Nephron progenitor cell (in vitro differentiated cells): Measurements from ENCODE around the gene SAMMSON.

Source experiments
- DNase-seq: peaks from one replicate; pipeline ENCODE4 v3.0.0; 2021
- H3K27ac Mint-ChIP-seq: 2 replicates; pipeline ENCODE4 v1.8.0; 2021; ENCODE audit warnings: mild to moderate bottlenecking, moderate library complexity, mixed read lengths
- H3K27me3 Mint-ChIP-seq: 2 replicates; pipeline ENCODE4 v1.8.0; 2021; ENCODE audit warnings: mild to moderate bottlenecking, low read depth, mixed read lengths; ENCODE audit not compliant: poor library complexity
- H3K36me3 Mint-ChIP-seq: 2 replicates; pipeline ENCODE4 v1.8.0; 2021; ENCODE audit warnings: low read depth, mixed read lengths
- H3K4me1 Mint-ChIP-seq: 2 replicates; pipeline ENCODE4 v1.8.0; 2021; ENCODE audit warnings: mixed read lengths
- H3K4me3 Mint-ChIP-seq: 2 replicates; pipeline ENCODE4 v1.8.0; 2021; ENCODE audit warnings: mild to moderate bottlenecking, moderate library complexity, mixed read lengths
- H3K9me3 Mint-ChIP-seq: 2 replicates; pipeline ENCODE4 v1.8.0; 2021; ENCODE audit warnings: mild to moderate bottlenecking, moderate library complexity, mixed read lengths
- CTCF ChIP-seq: fragments of 200-600 bp; sonication (generic); IDR thresholded peaks from 2 replicates; pipeline ENCODE4 v1.5.0; 2021; ENCODE audit warnings: antibody characterized with exemption

Gene SAMMSON

GRCh38 chr3:69986419-69986818, 13.1 kb upstream of the SAMMSON start:
- H3K9me3 Mint-ChIP-seq, result no peaks in the 10 kb centered on the region
- H3K27me3 Mint-ChIP-seq, result peaks cover 6% of the 10 kb centered on the region
- no peak overlapping the region for H3K4me3 Mint-ChIP-seq
- no peak for TF ChIP-seq CTCF
- no peaks in the 10 kb centered on the region for H3K4me1 Mint-ChIP-seq
- DNase-seq, result no peak
- no peak overlapping the region for H3K27ac Mint-ChIP-seq
- H3K36me3 Mint-ChIP-seq, result no peaks in the 10 kb centered on the region

GRCh38 chr3:69987833-69988232, 11.7 kb upstream of the SAMMSON start:
- DNase-seq, result no peak
- Mint-ChIP-seq H3K27me3 (peaks cover 6% of the 10 kb centered on the region), H3K4me1 (no peaks in the 10 kb centered on the region), H3K36me3 (no peaks in the 10 kb centered on the region), H3K27ac (no peak overlapping the region), H3K4me3 (no peak overlapping the region), H3K9me3 (no peaks in the 10 kb centered on the region)
- TF ChIP-seq CTCF, result no peak

- H3K36me3 Mint-ChIP-seq, result no peaks in the 10 kb centered on the region
- no peak for DNase-seq
- no peak overlapping the region for H3K27ac Mint-ChIP-seq
- no peaks in the 10 kb centered on the region for H3K9me3 Mint-ChIP-seq
- H3K4me1 Mint-ChIP-seq, result no peaks in the 10 kb centered on the region
- H3K4me3 Mint-ChIP-seq, result no peak overlapping the region
- no peak for TF ChIP-seq CTCF
- H3K27me3 Mint-ChIP-seq, result peaks cover 13% of the 10 kb centered on the region
Observed at GRCh38 chr3:69993757-69994156, 5.8 kb upstream of the SAMMSON start.

GRCh38 chr3:69994919-69995318, 4.6 kb upstream of the SAMMSON start:
- no peak for DNase-seq
- Mint-ChIP-seq H3K4me3 (no peak overlapping the region), H3K27ac (no peak overlapping the region), H3K4me1 (no peaks in the 10 kb centered on the region), H3K9me3 (no peaks in the 10 kb centered on the region), H3K36me3 (no peaks in the 10 kb centered on the region), H3K27me3 (peaks cover 13% of the 10 kb centered on the region)
- TF ChIP-seq CTCF, result no peak

GRCh38 chr3:69997631-69998307, 1.8 kb upstream of the SAMMSON start:
- Mint-ChIP-seq H3K27me3 (peaks cover 13% of the 10 kb centered on the region), H3K36me3 (no peaks in the 10 kb centered on the region), H3K27ac (no peak overlapping the region), H3K4me1 (peaks cover 12% of the 10 kb centered on the region), H3K9me3 (no peaks in the 10 kb centered on the region), H3K4me3 (no peak overlapping the region)
- DNase-seq, result no peak
- TF ChIP-seq CTCF, result no peak

- no peak for TF ChIP-seq CTCF
- no peak overlapping the region for H3K4me3 Mint-ChIP-seq
- no peaks in the 10 kb centered on the region for H3K9me3 Mint-ChIP-seq
- no peak for DNase-seq
- peaks cover 12% of the 10 kb centered on the region for H3K4me1 Mint-ChIP-seq
- H3K27ac Mint-ChIP-seq, result no peak overlapping the region
- no peaks in the 10 kb centered on the region for H3K36me3 Mint-ChIP-seq
- H3K27me3 Mint-ChIP-seq, result peaks cover 8% of the 10 kb centered on the region
Observed at GRCh38 chr3:69998759-69999139, 784 bp upstream of the SAMMSON start.
